Inflammatory macrophage treated with lipopolysaccharide for 1 hour (primary cell): ENCODE data around the gene SLC17A5.
A peak's percentile ranks its signal among the peaks of the same experiment; 100 is the strongest.
"Not testable (repeated sequence)": the region's sequence is repeated elsewhere in the genome, so short reads cannot be mapped to it uniquely, and the experiment has no call there.

Experiments
- DNase-seq, 2 donors: peaks; one replicate each; pipeline ENCODE4 v3.0.0-alpha.2; 2020 to 2022

Gene SLC17A5

GRCh38 chr6:73665686-73666319 is 12.0 kb upstream of the SLC17A5 start:
- DNase-seq, result no peak

DNA sequence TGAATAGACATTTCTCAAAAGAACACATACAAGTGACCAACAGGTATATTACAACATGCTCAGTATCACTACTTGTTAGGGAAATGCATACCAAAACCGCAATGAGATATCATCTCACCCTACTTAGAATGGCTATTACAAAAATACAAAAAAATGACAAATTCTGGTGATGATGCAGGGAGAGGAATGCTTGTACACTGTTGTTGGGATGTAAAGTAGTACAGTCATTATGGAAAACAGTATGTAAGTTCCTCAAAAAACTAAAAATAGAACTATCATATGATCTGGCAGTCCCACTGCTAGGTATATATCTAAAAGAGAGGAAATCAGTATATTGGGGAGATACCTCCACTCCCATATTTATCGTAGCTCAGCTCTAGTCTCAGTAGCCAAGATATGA is 10.9 kb upstream of the SLC17A5 start:
- peak in 1 of 2 donors; percentile 25 for DNase-seq

DNA sequence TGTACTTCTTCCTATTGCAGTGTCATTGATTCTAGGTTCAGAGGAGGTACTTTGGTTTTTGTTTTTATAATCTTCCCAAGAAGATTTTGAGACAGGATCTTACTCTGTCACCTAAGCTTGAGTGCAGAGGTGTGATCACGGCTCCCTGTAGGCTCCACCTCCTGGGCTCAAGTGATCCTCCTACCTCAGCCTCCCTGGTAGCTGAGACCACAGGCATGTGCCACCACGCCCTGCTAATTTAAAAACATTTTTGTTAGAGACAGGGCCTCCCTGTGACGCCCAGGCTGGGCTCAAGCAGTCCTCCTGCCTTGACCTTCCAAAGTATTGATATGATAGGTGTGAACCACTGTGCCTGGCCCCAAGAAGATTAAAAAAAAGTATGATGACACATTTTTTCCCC is 3.4 kb upstream of the SLC17A5 start:
- no peak for DNase-seq

DNA sequence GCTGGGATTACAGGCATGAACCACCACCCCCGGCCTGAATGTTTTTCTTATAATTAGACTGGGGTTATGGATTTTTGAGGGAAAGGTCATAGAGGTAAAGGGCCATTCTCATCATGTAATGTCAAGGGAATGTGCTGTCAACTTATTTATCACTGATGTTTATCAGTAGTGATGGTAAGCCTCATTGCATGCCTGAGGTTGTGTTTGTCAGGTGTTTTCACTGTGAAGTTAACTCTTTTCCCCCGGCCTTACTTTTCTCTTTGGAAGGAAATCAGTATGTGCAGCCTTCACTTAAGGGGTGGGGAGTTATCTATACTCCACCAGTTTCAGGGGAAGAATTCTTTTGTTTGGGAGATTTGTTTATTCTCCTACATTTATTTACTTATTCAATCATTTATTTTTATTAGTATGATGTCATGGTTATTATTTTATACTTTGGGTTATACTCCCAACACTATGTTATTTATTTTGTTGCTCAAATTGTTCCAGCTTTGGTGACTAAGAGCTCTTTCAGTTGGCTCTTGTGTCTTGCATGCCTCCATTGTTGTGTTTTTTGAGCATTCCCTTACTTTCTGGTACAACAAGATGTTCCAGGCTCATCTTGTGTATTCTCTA is 2.8 kb upstream of the SLC17A5 start:
- DNase-seq, result no peak

DNA sequence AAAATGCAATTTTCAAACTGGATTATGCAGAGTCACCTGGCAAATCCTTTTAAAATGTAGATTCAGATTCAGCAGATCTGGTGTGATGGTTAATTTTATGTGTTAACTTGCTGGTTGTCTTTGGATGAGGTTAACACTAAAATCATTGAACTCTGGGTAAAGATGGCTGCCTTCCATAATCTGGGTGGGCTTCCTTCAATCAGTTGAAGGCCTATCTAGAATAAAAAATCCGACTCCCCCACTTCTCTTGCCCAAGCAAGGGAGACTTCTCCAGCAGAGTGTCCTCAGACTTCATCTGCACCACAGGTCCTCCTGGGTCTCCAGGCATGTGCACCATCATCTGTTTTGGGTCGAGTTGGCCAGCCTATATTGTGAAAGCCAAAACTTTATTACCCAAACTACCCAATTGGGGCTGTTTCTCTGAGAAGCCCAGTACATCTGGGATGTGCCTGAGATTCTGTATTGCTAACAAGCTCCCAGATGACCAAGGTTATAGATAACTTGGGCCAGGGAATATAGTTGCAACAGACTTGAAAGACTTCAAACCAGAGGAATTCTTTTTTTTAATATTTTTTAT is 1.6 kb upstream of the SLC17A5 start:
- no peak for DNase-seq

DNA sequence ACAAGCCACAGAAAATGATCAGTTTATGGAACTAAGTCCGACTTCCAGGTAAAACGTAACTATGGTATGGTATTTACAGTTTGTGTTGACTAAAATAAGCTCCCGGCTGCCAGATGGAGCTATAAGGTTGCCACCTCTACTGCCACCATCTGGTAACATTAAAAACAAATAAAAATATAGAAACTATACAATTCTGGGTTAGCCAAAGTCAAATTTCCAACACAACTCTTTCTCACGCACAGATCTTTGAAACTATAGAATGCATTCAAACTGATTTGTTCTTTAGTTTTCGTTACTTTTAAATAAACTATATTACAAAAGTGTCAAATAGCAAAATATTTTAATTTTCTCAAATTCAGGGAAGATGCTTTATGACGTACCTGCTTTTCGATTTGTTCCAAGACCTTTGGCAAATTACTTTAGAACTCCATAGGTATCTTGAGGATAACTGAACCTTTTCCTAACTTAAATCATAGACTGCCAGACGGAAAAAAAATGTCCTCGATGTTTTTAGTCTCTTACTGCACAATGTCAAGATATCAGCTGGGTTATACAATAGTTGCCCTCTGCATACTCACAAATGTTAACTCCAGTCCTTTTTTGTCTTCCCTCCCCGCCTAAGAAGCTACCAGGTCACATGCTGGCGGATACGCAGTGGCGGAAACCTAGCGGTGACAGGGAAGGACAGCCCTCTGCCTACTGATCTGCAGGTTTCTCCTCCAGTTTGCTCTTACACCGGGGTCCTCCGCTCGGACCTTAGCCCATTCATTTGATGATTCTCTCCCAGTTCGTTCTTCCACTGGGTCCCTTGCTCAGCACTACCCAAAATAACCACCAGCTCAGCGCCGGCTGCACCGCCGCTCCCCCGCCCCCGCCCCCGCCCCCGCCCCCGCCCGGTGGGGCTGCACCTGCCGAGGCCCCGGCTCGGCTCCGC is 888 bp downstream of the SLC17A5 start:
- peak; percentile 62 to 73 for DNase-seq

DNA sequence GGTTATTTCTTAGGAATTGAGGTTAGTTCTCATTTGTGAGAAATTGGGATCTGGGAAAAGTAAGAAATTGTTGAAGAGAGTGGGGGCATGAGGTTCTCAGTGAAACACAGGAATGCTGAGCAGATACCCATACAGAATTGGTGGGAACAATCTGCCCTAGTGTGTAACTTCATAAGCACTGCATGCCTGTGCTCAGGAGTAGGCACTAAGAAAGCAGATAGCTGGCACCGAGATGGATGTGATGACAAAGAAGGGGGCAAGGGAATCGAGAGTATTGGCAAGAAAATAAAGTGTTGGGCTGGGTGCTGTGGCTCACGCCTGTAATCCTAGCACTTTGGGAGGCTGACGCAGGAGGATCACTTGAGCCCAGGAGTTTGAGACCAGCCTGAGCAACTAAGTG is 4.0 kb downstream of the SLC17A5 start:
- DNase-seq, result no peak

DNA sequence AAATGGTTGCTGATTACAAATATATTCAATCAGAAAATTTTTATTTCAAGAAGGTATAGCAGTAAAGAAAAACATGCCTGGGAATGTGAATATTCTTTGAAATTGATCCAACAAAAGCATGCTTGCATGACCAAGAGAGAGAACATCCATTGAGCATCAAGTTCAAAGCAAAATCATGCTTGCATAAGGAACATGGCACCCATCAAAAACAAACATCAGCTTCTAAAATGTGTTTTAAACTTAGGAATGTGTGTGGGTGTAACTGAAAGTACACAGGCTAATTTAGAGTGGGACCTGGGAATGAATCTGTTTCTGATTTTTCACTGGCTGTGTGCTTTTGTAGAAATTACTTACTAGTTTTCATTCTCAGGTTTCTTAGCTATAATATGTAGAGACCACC is 5.6 kb downstream of the SLC17A5 start:
- no peak for DNase-seq

DNA sequence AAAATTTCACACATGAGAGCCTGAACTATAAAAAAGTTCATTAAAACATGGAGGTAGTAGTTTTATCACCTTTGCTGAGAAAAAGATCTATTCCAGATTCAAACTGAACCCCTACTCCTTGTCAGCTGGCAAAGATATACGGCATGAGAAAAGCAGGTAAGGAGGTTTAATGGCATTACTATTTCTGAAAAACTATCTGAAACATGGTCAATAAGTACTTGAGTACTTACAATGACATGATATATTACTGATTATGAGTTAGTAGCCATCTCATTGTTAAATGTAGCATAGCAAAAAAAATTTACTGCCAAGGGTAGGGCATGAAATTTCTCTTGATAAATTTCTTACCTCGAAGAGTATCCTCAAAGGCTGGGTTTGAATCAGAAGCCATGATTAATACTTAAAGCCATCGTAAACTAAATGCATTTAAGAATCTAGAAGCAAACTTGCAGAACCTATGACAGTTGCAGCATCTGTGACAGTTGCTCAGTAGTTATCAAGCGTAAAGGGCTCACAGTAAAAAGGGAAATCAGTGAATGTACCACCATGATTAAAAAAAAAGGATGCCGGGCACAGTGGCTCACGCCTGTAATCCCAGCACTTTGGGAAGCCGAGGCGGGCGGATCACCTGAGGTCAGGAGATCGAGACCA is 8.7 kb downstream of the SLC17A5 start:
- DNase-seq, result no peak

DNA sequence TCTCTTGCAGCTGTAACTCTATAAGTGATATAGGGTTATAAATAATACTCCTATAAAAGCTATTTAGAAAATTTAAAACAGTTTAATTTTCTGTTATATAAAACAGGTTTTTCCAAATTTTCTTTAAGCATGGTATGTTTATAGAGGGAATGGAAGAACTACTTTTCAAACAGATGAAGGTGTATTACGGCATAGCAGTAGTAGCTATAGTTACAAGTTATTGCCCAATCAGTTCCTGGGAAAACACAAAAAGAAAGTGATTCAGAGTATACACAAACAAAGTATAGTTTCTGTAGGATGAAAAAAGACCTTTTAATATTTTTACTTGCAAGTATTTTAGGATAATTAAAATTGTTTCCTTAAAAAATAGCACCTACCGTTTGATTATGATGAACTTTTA is 9.8 kb downstream of the SLC17A5 start:
- peak; percentile 13 to 36 for DNase-seq

- no peak for DNase-seq
Measured at GRCh38 chr6:73642530-73642929, 11.3 kb downstream of the SLC17A5 start.

- DNase-seq, result no peak
Measured at GRCh38 chr6:73640179-73640750, 13.5 kb downstream of the SLC17A5 start.

- no peak for DNase-seq
Measured at GRCh38 chr6:73639040-73639439, 14.8 kb downstream of the SLC17A5 start.

GRCh38 chr6:73637404-73637803 is 16.4 kb downstream of the SLC17A5 start:
- no peak for DNase-seq

DNA sequence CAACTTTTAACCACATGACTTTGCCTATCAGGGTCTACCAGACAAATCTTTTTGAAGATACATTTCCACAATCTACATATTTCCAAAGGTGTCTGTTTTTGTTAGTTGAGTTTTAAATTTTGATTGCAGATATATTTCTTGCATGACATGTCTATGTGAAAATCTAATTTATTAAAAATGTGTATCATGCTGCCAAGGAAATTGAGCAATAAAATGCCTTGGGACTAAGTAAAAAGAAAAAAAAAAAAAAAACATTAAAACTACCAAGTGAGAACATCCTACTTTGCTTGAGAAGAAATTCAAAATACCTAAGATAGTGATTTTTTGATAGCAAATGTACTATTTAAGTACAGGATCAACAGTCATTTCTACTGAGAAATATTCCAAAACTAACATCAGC is 17.7 kb downstream of the SLC17A5 start:
- DNase-seq, result no peak

GRCh38 chr6:73632346-73632745 is 21.4 kb downstream of the SLC17A5 start:
- DNase-seq, result no peak

GRCh38 chr6:73631849-73632248 is 21.9 kb downstream of the SLC17A5 start:
- no peak for DNase-seq

DNA sequence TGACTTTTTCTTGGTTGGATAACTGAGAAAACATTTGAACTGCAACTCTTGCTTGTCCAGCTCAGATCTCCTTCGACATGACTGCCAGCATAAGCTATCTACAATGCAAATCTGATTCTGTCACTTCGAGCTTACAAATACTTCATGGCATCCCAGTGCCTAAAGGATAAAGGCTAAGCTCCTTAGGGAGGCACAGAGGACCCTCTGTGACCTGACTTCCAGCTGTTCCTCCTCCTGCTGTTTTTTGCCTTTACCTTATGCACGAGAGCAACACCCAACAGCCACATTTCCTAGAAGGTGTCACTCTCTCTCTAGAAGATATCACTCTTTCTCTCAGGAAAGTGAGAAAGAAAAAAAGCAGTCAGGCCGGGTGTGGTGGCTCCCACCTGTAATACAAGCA is 23.4 kb downstream of the SLC17A5 start:
- DNase-seq, result no peak

DNA sequence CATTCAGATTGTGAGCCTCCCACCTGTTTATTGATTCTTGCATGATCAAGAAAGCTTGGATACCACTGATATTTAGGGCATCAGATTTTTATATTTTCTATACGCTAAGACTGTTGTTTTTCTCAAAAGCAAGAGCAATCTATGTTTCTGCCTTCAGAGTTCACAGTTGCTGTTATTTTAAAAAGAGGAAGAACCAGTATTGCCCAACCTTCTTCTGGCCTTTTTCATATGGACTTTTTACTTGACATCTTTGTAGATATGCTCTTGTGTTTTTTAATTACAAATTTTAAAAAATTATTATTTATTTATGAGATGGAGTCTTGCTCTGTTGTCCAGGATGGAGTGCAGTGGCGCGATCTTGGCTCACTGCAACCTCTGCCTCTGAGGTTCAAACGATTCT is 28.9 kb downstream of the SLC17A5 start:
- DNase-seq, result peak; percentile 34 to 60

- DNase-seq, result not testable (repeated sequence)
Measured at GRCh38 chr6:73623480-73623879, 30.3 kb downstream of the SLC17A5 start.

GRCh38 chr6:73618082-73618481 is 35.7 kb downstream of the SLC17A5 start:
- not testable (repeated sequence) for DNase-seq

- DNase-seq, result no peak
Measured at GRCh38 chr6:73614802-73615201, 39.0 kb downstream of the SLC17A5 start.
